ENCODE measurements around the gene WFS1. TPM values are rescaled to one million over a fixed set of nuclear protein-coding genes. Genes with fewer than 3 reads are reported as not detected.

WFS1 gene
- total RNA-seq, 1 donor, result 17.0 TPM

- Histone ChIP-seq H3K4me1 (ENCODE audit: insufficient read depth, low read length) (peaks cover 19% of the 10 kb centered on the region), H4K20me1 (ENCODE audit: insufficient read depth, low read length) (peaks cover 66% of the 10 kb centered on the region), H3K4me2 (ENCODE audit: insufficient read depth, low read length) (no peak overlapping the region), H3K9me3 (ENCODE audit: low read depth, low read length) (no peaks in the 10 kb centered on the region), H3K27ac (ENCODE audit: low read depth, low read length) (no peak overlapping the region), H2AFZ (ENCODE audit: low read length) (no peak overlapping the region), H3K27me3 (ENCODE audit: insufficient read depth, low read length) (no peaks in the 10 kb centered on the region), H3K79me2 (ENCODE audit: insufficient read depth, low read length) (peaks cover 4% of the 10 kb centered on the region), H3K4me3 (ENCODE audit: insufficient read depth, low read length) (no peak overlapping the region), H3K36me3 (ENCODE audit: insufficient read depth, low read length) (no peaks in the 10 kb centered on the region)
- TF ChIP-seq, protein P1, sequence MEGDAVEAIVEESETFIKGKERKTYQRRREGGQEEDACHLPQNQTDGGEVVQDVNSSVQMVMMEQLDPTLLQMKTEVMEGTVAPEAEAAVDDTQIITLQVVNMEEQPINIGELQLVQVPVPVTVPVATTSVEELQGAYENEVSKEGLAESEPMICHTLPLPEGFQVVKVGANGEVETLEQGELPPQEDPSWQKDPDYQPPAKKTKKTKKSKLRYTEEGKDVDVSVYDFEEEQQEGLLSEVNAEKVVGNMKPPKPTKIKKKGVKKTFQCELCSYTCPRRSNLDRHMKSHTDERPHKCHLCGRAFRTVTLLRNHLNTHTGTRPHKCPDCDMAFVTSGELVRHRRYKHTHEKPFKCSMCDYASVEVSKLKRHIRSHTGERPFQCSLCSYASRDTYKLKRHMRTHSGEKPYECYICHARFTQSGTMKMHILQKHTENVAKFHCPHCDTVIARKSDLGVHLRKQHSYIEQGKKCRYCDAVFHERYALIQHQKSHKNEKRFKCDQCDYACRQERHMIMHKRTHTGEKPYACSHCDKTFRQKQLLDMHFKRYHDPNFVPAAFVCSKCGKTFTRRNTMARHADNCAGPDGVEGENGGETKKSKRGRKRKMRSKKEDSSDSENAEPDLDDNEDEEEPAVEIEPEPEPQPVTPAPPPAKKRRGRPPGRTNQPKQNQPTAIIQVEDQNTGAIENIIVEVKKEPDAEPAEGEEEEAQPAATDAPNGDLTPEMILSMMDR (IDR thresholded peaks at IDR 0.05; ENCODE audit: extremely low read depth, low read depth, low read length), result no peak
- DNase-seq (ENCODE audit: insufficient read length, low spot score, missing footprints), result no peak
These were observed 12.0 kb downstream of the WFS1 start for GRCh38 chr4:6281436-6282313.

DNA sequence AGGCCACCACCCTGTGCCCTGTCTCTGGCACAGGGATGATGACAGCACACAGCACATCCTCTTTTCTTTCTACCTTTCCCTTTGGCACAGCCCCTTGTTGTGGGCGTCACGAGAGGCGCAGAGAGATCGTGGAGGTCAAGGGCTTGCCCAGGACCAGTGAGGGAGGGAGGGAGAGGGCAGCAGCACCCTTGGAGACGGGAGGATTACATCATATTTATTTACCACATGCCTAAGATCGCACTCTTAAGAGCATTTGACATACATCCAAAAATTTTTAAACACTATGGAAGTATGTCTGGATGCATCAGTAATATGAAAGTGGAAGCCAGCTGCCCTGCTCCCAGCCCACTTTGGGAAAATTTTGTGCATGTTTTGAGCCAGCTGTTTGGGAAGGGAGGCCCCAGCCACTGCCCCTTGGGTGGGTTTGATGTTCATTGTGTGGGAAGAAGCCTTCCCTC is 12.7 kb downstream of the WFS1 start:
- no peak overlapping the region for H3K4me2 ChIP-seq (ENCODE audit: insufficient read depth, low read length)
- H3K27ac ChIP-seq (ENCODE audit: low read depth, low read length), result no peak overlapping the region
- H3K9me3 ChIP-seq (ENCODE audit: low read depth, low read length), result no peaks in the 10 kb centered on the region
- H3K79me2 ChIP-seq (ENCODE audit: insufficient read depth, low read length), result no peaks in the 10 kb centered on the region
- H2AFZ ChIP-seq (ENCODE audit: low read length), result no peak overlapping the region
- peaks cover 3% of the 10 kb centered on the region for H3K36me3 ChIP-seq (ENCODE audit: insufficient read depth, low read length)
- TF ChIP-seq, protein P1 (IDR thresholded peaks at IDR 0.05; ENCODE audit: extremely low read depth, low read depth, low read length), result no peak
- peaks cover 19% of the 10 kb centered on the region for H3K4me1 ChIP-seq (ENCODE audit: insufficient read depth, low read length)
- no peak overlapping the region for H3K4me3 ChIP-seq (ENCODE audit: insufficient read depth, low read length)
- H3K27me3 ChIP-seq (ENCODE audit: insufficient read depth, low read length), result no peaks in the 10 kb centered on the region
- peak; percentile 91 for DNase-seq (ENCODE audit: insufficient read length, low spot score, missing footprints)
- H4K20me1 ChIP-seq (ENCODE audit: insufficient read depth, low read length), result peaks cover 59% of the 10 kb centered on the region

- peaks cover 16% of the 10 kb centered on the region for H3K4me1 ChIP-seq (ENCODE audit: insufficient read depth, low read length)
- TF ChIP-seq, protein P1 (IDR thresholded peaks at IDR 0.05; ENCODE audit: extremely low read depth, low read depth, low read length), result no peak
- H3K27ac ChIP-seq (ENCODE audit: low read depth, low read length), result no peak overlapping the region
- peaks cover 3% of the 10 kb centered on the region for H3K36me3 ChIP-seq (ENCODE audit: insufficient read depth, low read length)
- no peak overlapping the region for H3K4me2 ChIP-seq (ENCODE audit: insufficient read depth, low read length)
- DNase-seq (ENCODE audit: insufficient read length, low spot score, missing footprints), result no peak
- no peaks in the 10 kb centered on the region for H3K27me3 ChIP-seq (ENCODE audit: insufficient read depth, low read length)
- H3K9me3 ChIP-seq (ENCODE audit: low read depth, low read length), result no peaks in the 10 kb centered on the region
- H3K79me2 ChIP-seq (ENCODE audit: insufficient read depth, low read length), result no peaks in the 10 kb centered on the region
- H2AFZ ChIP-seq (ENCODE audit: low read length), result no peak overlapping the region
- H3K4me3 ChIP-seq (ENCODE audit: insufficient read depth, low read length), result no peak overlapping the region
- peaks cover 51% of the 10 kb centered on the region for H4K20me1 ChIP-seq (ENCODE audit: insufficient read depth, low read length)
These were observed 13.6 kb downstream of the WFS1 start for GRCh38 chr4:6283282-6283681.

GRCh38 chr4:6287017-6287788 is 17.6 kb downstream of the WFS1 start:
- Histone ChIP-seq H3K9me3 (ENCODE audit: low read depth, low read length) (no peaks in the 10 kb centered on the region), H3K27me3 (ENCODE audit: insufficient read depth, low read length) (no peaks in the 10 kb centered on the region), H2AFZ (ENCODE audit: low read length) (no peak overlapping the region), H3K4me2 (ENCODE audit: insufficient read depth, low read length) (no peak overlapping the region), H4K20me1 (ENCODE audit: insufficient read depth, low read length) (peaks cover 16% of the 10 kb centered on the region), H3K36me3 (ENCODE audit: insufficient read depth, low read length) (peaks cover 14% of the 10 kb centered on the region), H3K27ac (ENCODE audit: low read depth, low read length) (no peak overlapping the region), H3K79me2 (ENCODE audit: insufficient read depth, low read length) (no peaks in the 10 kb centered on the region), H3K4me3 (ENCODE audit: insufficient read depth, low read length) (no peak overlapping the region), H3K4me1 (ENCODE audit: insufficient read depth, low read length) (peaks cover 6% of the 10 kb centered on the region)
- DNase-seq (ENCODE audit: insufficient read length, low spot score, missing footprints), result no peak
- TF ChIP-seq, protein P1 (IDR thresholded peaks at IDR 0.05; ENCODE audit: extremely low read depth, low read depth, low read length), result no peak

All from osteoblast (primary cell).